ENCODE measurements around the gene NFE2.

DNA sequence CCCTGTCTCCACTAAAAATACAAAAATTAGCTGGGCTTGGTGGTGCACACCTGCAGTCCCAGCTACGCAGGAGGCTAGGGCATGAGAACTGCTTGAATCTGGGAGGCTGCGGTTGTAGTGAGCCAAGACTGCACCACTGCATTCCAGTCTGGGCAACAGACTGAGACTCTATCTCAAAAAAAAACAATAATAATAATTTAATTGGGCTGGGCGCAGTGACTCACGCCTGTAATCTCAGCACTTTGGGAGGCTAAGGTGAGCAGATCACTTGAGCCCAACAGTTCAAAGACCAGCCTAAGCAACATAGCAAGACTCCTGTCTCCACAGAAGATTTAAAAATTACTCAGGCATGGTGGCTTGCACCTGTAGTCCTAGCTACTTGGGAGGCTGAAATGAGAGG lies 47.6 kb downstream of the NFE2 start:
- TF ChIP-seq ESRRG (CRISPR knock-in tag; IDR thresholded peaks at IDR 0.05) (no peak), ZNF70 (CRISPR knock-in tag; IDR thresholded peaks at IDR 0.05) (no peak), GLIS3 (CRISPR knock-in tag; IDR thresholded peaks at IDR 0.05) (no peak), ZFP30 (CRISPR knock-in tag; IDR thresholded peaks at IDR 0.05) (no peak), ZFP3 (CRISPR knock-in tag; IDR thresholded peaks at IDR 0.05) (no peak), BACH2 (CRISPR knock-in tag; IDR thresholded peaks at IDR 0.05; ENCODE audit: borderline replicate concordance) (no peak), ARNTL (CRISPR knock-in tag; IDR thresholded peaks at IDR 0.05; ENCODE audit: borderline replicate concordance, low read depth) (no peak), TCF4 (CRISPR knock-in tag; IDR thresholded peaks at IDR 0.05; ENCODE audit: borderline replicate concordance) (no peak), PPARA (CRISPR knock-in tag; IDR thresholded peaks at IDR 0.05; ENCODE audit: borderline replicate concordance) (no peak)
- TF ChIP-seq, protein P1, sequence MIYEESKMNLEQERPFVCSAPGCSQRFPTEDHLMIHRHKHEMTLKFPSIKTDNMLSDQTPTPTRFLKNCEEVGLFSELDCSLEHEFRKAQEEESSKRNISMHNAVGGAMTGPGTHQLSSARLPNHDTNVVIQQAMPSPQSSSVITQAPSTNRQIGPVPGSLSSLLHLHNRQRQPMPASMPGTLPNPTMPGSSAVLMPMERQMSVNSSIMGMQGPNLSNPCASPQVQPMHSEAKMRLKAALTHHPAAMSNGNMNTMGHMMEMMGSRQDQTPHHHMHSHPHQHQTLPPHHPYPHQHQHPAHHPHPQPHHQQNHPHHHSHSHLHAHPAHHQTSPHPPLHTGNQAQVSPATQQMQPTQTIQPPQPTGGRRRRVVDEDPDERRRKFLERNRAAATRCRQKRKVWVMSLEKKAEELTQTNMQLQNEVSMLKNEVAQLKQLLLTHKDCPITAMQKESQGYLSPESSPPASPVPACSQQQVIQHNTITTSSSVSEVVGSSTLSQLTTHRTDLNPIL (CRISPR knock-in tag; IDR thresholded peaks at IDR 0.05; ENCODE audit: low read depth) = no peak
- TF ChIP-seq, protein P2, sequence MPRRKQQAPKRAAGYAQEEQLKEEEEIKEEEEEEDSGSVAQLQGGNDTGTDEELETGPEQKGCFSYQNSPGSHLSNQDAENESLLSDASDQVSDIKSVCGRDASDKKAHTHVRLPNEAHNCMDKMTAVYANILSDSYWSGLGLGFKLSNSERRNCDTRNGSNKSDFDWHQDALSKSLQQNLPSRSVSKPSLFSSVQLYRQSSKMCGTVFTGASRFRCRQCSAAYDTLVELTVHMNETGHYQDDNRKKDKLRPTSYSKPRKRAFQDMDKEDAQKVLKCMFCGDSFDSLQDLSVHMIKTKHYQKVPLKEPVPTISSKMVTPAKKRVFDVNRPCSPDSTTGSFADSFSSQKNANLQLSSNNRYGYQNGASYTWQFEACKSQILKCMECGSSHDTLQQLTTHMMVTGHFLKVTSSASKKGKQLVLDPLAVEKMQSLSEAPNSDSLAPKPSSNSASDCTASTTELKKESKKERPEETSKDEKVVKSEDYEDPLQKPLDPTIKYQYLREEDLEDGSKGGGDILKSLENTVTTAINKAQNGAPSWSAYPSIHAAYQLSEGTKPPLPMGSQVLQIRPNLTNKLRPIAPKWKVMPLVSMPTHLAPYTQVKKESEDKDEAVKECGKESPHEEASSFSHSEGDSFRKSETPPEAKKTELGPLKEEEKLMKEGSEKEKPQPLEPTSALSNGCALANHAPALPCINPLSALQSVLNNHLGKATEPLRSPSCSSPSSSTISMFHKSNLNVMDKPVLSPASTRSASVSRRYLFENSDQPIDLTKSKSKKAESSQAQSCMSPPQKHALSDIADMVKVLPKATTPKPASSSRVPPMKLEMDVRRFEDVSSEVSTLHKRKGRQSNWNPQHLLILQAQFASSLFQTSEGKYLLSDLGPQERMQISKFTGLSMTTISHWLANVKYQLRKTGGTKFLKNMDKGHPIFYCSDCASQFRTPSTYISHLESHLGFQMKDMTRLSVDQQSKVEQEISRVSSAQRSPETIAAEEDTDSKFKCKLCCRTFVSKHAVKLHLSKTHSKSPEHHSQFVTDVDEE (CRISPR knock-in tag; IDR thresholded peaks at IDR 0.05) = no peak
- TF ChIP-seq, protein P3, sequence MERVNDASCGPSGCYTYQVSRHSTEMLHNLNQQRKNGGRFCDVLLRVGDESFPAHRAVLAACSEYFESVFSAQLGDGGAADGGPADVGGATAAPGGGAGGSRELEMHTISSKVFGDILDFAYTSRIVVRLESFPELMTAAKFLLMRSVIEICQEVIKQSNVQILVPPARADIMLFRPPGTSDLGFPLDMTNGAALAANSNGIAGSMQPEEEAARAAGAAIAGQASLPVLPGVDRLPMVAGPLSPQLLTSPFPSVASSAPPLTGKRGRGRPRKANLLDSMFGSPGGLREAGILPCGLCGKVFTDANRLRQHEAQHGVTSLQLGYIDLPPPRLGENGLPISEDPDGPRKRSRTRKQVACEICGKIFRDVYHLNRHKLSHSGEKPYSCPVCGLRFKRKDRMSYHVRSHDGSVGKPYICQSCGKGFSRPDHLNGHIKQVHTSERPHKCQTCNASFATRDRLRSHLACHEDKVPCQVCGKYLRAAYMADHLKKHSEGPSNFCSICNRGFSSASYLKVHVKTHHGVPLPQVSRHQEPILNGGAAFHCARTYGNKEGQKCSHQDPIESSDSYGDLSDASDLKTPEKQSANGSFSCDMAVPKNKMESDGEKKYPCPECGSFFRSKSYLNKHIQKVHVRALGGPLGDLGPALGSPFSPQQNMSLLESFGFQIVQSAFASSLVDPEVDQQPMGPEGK (CRISPR knock-in tag; IDR thresholded peaks at IDR 0.05; ENCODE audit: borderline replicate concordance) = no peak
